Lung microvascular endothelial cell (primary cell): Measurements from ENCODE around the gene AAR2. TPM values are rescaled to one million over a fixed set of nuclear protein-coding genes. Genes with fewer than 3 reads are reported as not detected.

ENCODE experiments used
- DNase-seq, 2 donors: peaks; one replicate each; pipeline versions ENCODE4 v3.0.0 to v3.0.0-alpha.2; 2010; ENCODE audit warnings: low read depth in 2 of 2
- total RNA-seq: library from RNA; depleted of rRNA; stranded (reverse); fragments of >200 nt; gene quantifications from 2 replicates; pipeline ENCODE4 v1.2.1, GENCODE V29; 2014

Gene AAR2
- total RNA-seq, 1 donor from 2014 or later: 24.8 TPM

- DNase-seq: no peak
Measured at GRCh38 chr20:36279362-36279761, 43.1 kb downstream of the AAR2 start.

- no peak for DNase-seq
Measured at GRCh38 chr20:36279776-36280175, 43.5 kb downstream of the AAR2 start.

- DNase-seq: no peak
Measured at GRCh38 chr20:36281785-36282380, 45.6 kb downstream of the AAR2 start.

GRCh38 chr20:36284751-36285150 lies 48.5 kb downstream of the AAR2 start:
- DNase-seq: no peak

GRCh38 chr20:36285746-36286447 lies 49.6 kb downstream of the AAR2 start:
- no peak for DNase-seq

GRCh38 chr20:36297656-36298055 lies 61.4 kb downstream of the AAR2 start:
- no peak for DNase-seq

- DNase-seq: no peak
Measured at GRCh38 chr20:36298061-36298460, 61.8 kb downstream of the AAR2 start.

GRCh38 chr20:36298795-36299339 lies 62.6 kb downstream of the AAR2 start:
- no peak for DNase-seq

GRCh38 chr20:36299459-36299858 lies 63.2 kb downstream of the AAR2 start:
- DNase-seq: no peak

- no peak for DNase-seq
Measured at GRCh38 chr20:36301359-36302119, 65.3 kb downstream of the AAR2 start.

GRCh38 chr20:36303020-36303595 lies 66.8 kb downstream of the AAR2 start:
- peak; percentile 73 to 86 for DNase-seq

- no peak for DNase-seq
Measured at GRCh38 chr20:36303831-36304230, 67.6 kb downstream of the AAR2 start.

- no peak for DNase-seq
Measured at GRCh38 chr20:36304786-36305495, 68.7 kb downstream of the AAR2 start.

GRCh38 chr20:36305602-36306551 lies 69.6 kb downstream of the AAR2 start, which contains the start of gene DLGAP4:
Gene DLGAP4 (plus strand): TSS chr20:36306339. CDS start chr20:36431718, 125,379 bp downstream.
- no peak for DNase-seq

Other genes with a start within 250 kb of the AAR2 start
- gene EPB41L1, start 81.7 kb upstream of the AAR2 start, total RNA-seq: 5.4 and 14.3 TPM in 2 replicates
- gene DLGAP4, start 69.9 kb downstream of the AAR2 start, total RNA-seq: 9.2 and 15.9 TPM in 2 replicates